Left colon (tissue), 2 donors: ENCODE measurements around the gene DHRS9. TPM values are rescaled to one million over a fixed set of nuclear protein-coding genes. Genes with fewer than 3 reads are reported as not detected.
"Not testable (repeated sequence)": the region's sequence is repeated elsewhere in the genome, so short reads cannot be mapped to it uniquely, and the experiment has no call there.

Experiments used
- ATAC-seq: fragments of 200-7000 bp; cut with Tn5 transposase; one replicate; pipeline ENCODE4 v1.9.1; 2020; ENCODE audit warnings: mild to moderate bottlenecking, moderate library complexity
- DNase-seq, 2 donors: peaks; one replicate each; pipeline ENCODE4 v3.0.0-alpha.2; 2020
- intact Hi-C, 2 donors: fragments of 100-400 bp; cut with DNase I in 1 of 2; cut with micrococcal nuclease in 1 of 2; formaldehyde crosslinking; loops; one replicate each; pipeline versions ENCODE4 v1.11.2 to v1.14.0; 2022; cut with DNase I, micrococcal nuclease
- total RNA-seq, 2 donors: library from RNA; stranded (reverse); fragmentation: NEBNext Ultra II Directional; extraction: Animal tissue kit (Norgen Biotek cat#: 25700); gene quantifications; one replicate each; pipeline ENCODE4 v1.2.1, GENCODE V29; 2021
- donor health status: DM: no; HTN: no; CAD: no.
- donor health status: DM: yes; HTN: yes; CAD: no.

DHRS9 gene
- total RNA-seq, 2 donors from 2014 or later: 202 to 206 TPM

DNA sequence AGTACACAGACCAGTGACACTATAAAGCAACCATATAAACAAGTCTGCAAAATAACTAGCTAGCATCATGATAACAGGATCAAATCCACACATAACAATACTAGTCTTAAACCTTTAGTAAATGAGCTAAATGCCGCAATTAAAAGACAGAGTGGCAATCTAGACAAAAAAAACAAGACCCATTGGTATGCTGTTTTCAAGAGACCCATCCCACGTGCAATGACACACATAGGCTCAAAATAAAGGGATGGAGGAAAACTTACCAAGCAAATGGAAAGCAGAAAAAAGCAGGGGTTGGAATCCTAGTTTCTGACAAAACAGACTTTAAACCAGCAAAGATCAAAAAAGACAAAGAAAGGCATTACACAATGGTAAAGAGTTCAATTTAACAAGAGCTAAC lies 14.8 kb upstream of the DHRS9 start:
- ATAC-seq, DNase-seq, intact Hi-C loops: not testable (repeated sequence)

DNA sequence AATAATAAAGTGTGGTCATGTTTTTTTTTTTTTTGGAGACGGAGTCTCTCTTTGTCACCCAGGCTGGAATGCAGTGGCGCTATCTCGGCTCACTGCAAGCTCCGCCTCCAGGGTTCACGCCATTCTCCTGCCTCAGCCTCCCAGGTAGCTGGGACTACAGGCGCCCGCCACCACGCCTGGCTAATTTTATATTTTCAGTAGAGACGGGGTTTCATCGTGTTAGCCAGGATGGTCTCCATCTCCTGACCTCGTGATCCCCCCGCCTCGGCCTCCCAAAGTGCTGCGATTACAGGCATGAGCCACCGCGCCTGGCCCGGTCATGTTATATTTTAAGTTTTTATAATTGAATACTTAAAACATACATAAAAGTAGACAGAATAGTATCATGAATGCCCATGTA lies 5.2 kb upstream of the DHRS9 start:
- intact Hi-C loops, ATAC-seq, DNase-seq: not testable (repeated sequence)

DNA sequence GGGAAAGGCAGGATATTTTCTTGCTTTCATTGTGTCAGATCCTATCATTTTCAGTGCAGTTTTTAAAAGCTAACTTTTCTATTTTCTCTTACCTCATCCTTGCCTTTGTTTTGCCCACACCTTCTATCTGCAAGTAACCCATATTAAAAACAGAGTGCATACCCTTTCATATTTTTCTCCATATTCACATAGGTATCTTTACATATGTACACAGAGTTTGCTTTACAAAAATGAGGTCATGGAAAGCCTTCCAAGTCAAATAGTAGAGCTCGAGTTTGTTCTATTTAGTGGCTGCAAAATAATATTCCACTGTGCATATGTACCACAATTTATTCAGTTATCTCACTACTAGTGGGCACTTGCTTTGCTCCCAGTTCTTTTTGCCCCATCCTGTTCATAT lies 3.9 kb upstream of the DHRS9 start:
- intact Hi-C loops: no loop called here

DNA sequence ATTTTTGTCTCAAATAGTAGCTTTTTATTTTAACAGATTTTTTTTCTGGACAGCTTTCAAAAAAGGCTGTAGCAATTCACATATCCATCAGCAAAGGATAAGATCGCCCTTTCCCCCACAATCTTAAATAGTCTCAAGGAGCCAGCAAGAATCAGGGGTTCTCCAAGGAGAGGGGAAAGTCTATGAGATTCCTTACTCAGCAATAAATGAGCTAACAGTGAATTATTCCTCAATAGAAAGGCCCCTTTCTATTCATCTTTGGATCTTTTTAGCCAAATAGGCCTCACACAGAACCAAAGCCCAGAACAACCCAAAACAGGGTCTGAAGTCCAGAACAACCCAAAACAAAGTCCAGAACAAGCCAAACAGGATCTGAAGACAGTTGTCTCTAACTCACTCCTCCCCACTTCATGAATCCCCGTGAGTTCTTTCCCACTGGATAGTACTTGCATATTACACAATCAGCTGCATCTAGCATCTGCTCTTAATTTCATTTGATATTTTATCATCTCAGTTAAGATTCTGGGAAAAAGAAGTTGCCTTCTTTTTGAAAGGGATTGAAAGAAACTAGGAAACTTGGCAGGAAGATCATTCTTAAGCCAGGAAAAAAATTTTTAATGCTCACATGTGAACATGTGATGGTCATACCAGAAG lies 3.4 kb upstream of the DHRS9 start:
- intact Hi-C loops: no loop called here
- DNase-seq (no peak), ATAC-seq (no peak)

More for the DNA sequence above, 3.9 kb upstream of the DHRS9 start:
- DNase-seq (no peak), ATAC-seq (no peak)

DNA sequence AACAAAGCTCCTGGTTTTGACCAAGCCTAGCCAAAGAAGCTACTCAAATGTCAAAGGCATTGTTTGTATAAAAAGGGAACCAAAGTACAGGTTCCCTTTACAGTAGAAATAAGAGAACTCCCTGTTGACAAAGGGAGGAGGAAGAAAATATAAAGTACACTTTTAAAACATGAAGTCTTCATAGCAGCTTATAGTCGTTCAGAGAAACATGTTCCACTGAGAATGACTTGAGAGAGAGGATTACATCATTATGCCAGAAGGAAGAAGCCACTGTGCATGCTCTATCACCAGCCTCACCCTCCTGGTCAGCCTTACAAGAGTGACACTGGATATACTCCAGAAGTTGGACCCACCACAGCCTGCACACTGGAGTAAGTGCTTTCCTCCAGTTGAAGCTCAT lies 2.5 kb upstream of the DHRS9 start:
- intact Hi-C loops: no loop called here
- DNase-seq (peak in 1 of 2 donors; percentile 20), ATAC-seq (peak; percentile 84)

DNA sequence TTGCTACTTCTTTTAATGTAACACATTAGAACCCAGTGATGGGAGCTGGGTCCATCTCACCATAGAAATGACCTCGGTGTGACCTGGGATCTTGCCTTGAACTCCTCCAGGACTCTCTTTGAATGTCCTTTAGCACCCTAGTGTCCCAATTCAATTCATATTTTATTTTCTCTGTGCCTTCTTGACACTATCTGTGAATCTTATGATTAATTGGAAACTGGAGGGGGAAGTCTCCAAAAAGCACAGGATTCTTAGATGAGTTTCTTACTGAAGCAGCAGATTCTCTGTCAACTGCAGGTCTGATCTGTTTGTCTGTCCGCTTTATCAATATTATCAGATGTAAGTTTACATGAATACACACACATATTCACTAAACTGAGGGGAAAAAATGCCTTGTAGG lies 470 bp downstream of the DHRS9 start:
- intact Hi-C loops: no loop called here
- ATAC-seq: no peak

DNA sequence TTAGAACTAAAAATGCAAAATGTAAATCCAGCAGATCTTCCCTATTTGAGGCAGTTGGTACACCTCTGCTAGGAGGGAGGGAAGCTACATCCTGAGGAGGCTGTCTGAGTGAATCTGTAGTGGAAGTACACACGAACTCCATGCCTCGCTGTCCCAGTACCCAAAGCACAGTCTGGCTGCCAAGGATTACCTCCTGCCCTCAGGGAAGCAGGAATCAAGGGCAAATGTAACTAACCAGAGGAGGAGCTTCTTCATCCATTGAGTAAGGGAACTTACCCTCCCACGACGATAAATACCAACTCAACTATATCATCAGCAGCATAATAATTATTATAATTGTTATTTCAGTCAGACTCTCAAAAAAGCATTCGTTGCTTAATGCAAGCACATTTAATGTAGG lies 2.1 kb downstream of the DHRS9 start:
- no peak for ATAC-seq
- intact Hi-C loops: no loop called here
- no peak for DNase-seq

More for the DNA sequence above, 470 bp downstream of the DHRS9 start:
- DNase-seq: no peak

DNA sequence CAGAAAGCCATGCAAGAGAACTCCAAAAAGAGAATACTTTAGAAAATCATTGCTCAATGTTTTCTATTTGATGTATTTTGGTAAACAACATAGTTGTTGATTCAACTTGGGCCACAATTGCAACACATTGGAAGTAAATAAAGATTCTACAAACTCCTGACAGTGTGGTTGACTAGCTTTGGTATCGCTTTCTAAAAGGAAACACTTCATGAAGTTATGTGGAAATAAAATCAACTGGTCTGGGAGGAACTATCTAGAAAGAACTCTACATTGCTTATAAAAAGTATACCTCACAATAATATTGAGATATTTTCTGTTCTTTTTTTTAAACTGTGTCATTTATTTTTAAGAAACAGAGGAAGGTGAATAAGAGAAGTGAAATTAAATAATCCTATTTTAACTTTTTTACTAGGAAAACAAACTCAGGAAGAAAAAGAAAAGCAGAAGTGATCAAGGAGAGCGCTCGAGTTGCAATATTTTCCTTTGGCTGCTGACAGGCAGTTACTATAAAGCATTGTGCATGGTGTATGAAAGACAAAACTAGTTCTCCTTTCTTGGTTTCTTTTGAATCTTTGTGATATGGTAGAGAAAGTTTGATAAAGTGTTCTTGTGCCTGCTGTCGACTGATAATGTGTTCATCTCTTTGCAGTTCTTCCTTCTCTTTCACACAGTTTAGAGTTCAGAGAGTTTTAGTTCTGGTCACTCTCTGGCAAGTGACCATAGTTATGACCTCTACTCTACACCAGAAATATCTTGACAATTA lies 3.0 kb downstream of the DHRS9 start:
- no peak for ATAC-seq
- intact Hi-C loops: no loop called here
- no peak for DNase-seq

DNA sequence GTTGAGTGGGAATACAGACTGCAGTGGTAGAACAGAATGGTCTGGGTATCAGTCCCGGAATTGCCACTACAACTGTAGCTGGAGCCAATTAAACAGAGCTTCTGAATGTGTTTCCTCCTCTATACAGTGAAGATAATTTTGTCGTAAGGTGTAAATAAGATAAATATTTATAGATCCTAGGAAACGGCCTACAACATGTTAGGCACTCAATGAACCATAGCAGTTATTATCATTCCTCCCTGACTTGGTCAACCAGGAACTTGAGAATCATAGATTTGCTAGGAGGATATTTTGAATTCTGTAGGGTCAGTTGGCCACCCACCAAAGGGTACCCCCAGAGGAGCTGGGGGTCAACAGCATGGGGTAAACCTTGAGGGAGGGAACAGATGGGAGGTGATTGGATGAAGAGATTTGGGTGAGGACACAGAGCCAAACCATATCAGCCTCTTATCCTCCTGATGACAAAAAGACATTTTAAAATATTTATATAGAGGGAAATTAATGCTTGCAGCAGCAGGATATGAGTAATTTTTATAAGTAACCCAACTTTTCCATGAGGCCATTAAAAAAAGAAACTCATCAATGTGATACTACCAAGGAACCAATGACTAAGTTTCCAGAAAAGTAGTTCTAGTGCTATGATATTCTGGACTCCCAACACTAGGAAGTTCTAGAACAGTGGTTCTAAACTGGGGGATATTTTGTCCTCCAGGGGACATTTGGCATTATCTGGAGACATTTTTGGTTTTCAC lies 4.0 kb downstream of the DHRS9 start:
- ATAC-seq (no peak), DNase-seq (no peak)
- intact Hi-C loops: no loop called here

DNA sequence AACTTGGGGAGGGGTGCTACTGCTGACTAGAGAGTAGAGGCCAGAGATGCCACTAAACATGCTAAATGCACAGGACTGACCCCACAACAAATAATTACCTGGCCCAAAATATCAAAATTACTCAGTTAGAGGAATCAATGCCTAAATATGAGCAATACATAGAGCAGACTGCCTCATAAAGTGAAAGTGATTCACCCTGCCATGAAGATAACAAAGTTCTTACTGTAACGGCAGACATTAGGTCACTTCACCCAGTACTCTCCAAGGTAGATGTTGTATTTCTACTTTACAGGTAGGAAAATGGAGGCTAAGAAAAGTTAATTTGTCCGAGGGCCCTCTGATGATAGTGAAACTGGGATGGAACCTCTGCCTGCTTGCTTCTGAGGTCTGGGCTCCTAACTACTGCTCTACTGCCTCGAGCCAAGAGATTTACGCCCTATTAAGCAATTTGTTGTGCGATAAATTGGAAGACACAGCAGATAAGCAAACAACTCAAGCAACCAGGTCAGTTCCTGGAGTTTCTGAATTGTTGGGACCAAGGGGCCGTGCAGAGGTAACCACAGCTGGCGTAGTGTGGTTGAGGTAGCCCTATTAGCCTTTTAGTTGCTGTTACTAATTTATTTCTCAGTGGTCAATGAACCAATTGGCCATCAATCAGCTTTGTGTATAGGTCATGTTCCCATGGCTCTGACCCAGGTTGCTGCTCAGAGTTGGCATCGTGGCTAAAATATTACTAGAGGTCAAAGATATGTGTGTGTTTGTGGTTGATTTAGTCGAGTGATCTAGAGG lies 4.8 kb downstream of the DHRS9 start:
- DNase-seq (no peak), ATAC-seq (peak; percentile 48)
- intact Hi-C loops: no loop called here

DNA sequence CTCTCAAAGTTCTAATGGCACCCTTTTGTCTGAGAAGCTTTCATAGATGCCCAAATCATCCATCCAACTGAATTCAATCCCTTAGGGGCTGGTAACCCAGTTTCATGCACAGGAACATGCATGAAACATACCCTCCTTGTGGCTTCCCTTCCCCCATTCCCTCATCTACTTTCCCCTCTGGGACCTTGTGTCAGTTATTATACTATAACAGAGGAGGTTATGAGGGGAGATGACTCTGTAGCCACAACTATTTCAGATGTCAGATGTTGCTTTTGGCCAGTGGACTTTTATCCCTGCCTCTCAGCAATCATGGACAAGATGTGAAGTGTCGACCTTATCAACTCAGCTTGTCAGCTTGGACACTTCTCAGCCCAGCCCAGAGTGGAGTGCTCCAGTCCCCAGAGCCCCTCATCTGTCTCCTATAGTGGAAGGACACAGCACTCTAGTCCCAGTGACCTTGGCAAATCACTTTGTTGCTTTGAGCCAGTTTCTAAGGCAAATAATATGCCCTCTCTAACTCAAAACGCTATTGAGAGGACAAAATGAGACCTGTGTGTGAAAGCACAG lies 8.4 kb downstream of the DHRS9 start:
- ATAC-seq (no peak), DNase-seq (no peak)
- intact Hi-C loops: no loop called here

DNA sequence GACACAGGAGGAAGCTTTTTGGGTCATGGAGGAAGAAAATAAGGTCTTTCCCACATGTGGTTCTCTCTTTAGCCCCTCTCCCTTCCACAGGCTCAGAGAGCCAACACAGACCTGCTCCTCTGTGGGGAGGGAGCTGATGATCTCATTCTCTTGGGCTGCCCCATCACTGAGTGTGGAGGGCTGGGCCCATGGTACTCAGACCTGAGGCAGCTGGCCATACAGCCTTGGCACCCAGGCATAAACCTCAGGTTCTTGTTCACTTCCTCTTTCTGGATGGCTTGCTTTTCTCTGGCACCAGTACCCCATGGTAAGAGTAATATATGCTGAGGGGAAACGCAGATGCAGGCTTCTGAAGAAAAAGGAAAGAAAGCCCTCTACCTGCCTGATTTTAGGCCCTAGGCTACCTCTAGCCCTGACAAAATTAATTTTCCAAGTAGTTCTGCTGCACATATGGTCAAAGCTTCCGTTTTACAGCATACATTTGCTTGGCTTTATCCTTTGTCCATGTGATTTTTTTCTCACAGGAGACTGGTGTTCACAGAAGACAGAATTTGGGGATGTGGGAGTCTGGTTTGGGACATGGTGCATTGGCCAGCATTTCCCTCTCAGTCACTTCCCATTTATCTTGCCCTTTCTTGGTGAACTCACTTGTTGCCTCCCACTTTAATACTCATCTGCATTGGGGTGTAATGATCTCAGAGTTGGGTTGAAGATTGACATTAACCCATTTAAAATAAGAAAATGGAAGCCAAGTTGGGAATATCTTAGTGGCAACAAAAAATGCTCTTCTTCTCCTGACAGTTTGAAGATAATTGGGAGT lies 11.1 kb downstream of the DHRS9 start:
- DNase-seq: no peak
- intact Hi-C loops: no loop called here
- ATAC-seq: peak; percentile 53

DNA sequence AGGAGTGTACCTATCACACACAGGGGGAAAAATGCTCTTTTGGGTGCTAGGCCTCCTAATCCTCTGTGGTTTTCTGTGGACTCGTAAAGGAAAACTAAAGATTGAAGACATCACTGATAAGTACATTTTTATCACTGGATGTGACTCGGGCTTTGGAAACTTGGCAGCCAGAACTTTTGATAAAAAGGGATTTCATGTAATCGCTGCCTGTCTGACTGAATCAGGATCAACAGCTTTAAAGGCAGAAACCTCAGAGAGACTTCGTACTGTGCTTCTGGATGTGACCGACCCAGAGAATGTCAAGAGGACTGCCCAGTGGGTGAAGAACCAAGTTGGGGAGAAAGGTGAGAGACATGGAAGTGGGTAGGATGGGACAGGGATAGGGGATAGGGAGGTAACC lies 12.2 kb downstream of the DHRS9 start:
- intact Hi-C loops: no loop called here
- no peak for ATAC-seq
- DNase-seq: no peak

DNA sequence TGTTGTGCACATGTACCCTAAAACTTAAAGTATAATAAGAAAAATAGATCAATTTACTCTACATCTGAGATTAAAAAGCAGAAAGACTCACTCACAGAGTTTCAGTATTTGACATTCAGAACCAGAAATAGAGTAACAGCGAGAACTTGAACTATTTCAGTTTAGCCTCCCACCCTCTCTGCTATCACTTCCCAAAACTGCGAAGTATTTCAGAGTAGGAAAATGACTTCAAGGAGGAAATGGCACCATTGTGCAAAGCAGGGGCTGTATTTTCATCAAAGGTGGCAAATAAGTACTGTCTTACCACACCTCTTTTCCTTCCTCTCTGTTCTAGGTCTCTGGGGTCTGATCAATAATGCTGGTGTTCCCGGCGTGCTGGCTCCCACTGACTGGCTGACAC lies 13.6 kb downstream of the DHRS9 start:
- intact Hi-C loops: no loop called here
- DNase-seq: no peak
- ATAC-seq: no peak

DNA sequence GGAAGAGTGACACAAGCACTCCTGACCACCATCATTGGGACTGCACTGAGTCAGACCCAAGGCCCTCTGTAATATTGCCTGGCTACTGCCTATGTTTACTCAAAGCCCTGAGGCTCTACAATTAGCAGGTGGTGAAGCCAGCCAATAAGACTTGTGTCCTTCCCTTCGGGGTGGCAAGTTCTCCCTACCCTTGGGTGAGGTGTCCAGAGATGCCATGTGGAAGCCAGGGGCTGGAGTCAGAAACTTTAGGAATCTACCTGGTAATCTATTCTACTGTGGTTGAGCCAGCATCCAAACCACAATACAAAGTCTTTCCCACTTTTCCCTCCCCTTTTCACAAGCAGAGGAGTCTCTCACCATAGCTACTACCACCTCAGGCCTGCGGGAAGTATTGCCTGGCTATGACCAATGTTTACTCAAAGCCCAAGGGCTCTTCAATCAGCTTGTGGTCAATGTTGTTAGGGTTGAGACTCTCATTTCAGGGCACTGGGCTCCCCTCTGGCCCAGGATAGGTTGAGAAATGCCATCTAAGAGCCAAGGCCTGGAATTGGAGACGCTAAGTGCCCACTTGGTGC lies 17.6 kb downstream of the DHRS9 start:
- ATAC-seq (no peak), DNase-seq (no peak)
- intact Hi-C loops: no loop called here

DNA sequence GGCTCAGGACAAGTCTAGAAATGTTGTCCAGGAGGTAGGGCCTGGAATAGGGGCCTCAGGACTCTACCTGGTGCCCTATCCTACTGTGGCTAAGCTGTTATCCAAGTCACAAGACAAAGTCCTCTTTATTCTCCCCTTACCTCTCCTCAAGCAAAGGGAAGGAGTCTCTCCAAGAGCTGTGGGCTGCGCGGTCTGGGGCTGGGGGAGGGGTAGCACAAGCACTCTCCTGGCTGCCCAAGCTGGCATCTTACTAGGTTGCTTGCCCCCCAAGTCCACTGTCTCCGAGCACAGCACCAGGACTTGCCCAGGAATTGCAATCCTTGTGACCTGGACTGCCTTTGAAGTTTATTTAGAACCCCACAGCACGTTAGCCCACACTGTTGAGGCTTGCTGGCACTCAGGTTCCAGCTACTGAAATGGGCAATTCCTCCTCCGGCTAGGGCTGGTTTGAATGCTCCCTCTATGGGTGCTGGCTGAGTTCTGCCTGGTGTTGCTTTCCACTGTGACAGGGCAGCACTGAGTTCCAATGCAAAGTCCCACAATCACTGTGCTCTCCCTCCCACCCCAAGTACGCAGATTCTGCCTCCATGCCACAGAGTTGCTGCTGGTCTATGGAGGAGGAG lies 18.5 kb downstream of the DHRS9 start:
- ATAC-seq: no peak
- intact Hi-C loops: no loop called here
- no peak for DNase-seq

DNA sequence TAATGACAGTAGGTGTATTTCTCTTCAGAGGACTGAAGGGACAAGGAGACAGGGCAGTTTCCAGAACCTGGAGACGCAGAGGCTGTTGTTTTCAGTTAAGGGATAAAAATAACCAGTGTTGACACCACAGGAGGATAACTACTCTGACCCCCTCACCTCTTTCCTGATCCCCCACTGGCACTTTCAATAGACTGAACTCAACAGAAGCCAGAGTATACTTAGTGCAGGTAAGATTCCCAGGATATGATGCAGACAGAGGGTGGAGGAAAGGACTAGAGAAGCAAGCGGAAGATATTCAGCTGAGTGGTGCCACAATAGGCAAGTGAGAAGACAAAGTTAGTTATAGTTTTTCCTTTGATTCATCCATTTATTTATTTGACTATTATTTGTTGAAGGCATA lies 19.8 kb downstream of the DHRS9 start:
- ATAC-seq (no peak), DNase-seq (no peak)
- intact Hi-C loops: no loop called here
